ENCODE data around the gene CCP110. TPM values are rescaled to one million over a fixed set of nuclear protein-coding genes. Genes with fewer than 3 reads are reported as not detected.

Gene CCP110
- total RNA-seq, 1 donor from 2014 or later = 14.7 TPM

DNA sequence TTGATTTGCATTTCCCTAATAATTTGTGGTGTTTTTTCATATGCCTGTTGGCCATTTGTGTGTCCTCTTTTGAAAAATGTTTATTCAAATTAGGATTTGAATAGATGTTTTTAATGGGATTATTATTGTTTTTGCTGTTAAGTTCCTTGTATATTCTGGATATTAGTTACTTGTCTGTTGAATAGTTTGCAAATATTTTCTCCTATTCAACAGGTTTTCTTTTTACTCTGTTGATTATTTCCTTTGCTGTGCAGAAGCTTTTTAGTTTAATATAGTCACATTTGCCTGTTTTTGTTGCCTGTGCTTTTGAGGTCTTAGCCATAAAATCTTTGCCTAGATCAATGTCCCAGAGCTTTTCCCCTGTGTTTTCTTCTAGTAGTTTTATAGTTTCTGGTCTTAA is 11.4 kb upstream of the CCP110 start:
- no peaks in the 10 kb centered on the region for H3K27me3 Mint-ChIP-seq (ENCODE audit: low read depth, unreplicated experiment)
- no peaks in the 10 kb centered on the region for H3K79me2 ChIP-seq (ENCODE audit: insufficient read depth, low read length)
- FAIRE-seq (no peak), DNase-seq (ENCODE audit: low read depth) (no peak)
- no peak overlapping the region for H3K4me3 ChIP-seq (ENCODE audit: insufficient read depth, low read depth, low read length)
- no peak overlapping the region for H3K4me3 Mint-ChIP-seq (ENCODE audit: unreplicated experiment)
- H3K9me3 Mint-ChIP-seq (ENCODE audit: unreplicated experiment) = no peaks in the 10 kb centered on the region
- H3K36me3 Mint-ChIP-seq (ENCODE audit: low read depth, unreplicated experiment) = peaks cover 12% of the 10 kb centered on the region
- H3K27ac Mint-ChIP-seq (ENCODE audit: unreplicated experiment) = no peak overlapping the region
- peaks cover 13% of the 10 kb centered on the region for H3K4me1 Mint-ChIP-seq (ENCODE audit: low read depth, unreplicated experiment)
- H3K9ac ChIP-seq (ENCODE audit: low read length) = no peak overlapping the region
- H2AFZ ChIP-seq (ENCODE audit: low read depth, low read length) = no peak overlapping the region
- H3K36me3 ChIP-seq (ENCODE audit: insufficient read depth, low read length) = peaks cover 7% of the 10 kb centered on the region
- H3K27me3 ChIP-seq (ENCODE audit: insufficient read depth, low read length) = no peaks in the 10 kb centered on the region
- H3K4me1 ChIP-seq (ENCODE audit: insufficient read depth, low read length) = no peaks in the 10 kb centered on the region
- no peak overlapping the region for H3K4me2 ChIP-seq (ENCODE audit: low read length)
- H4K20me1 ChIP-seq (ENCODE audit: insufficient read depth, low read length) = peaks cover 18% of the 10 kb centered on the region
- no peak overlapping the region for H3K27ac ChIP-seq (ENCODE audit: low read depth, low read length)
- H3K9me3 ChIP-seq (ENCODE audit: insufficient read depth, low read depth, low read length) = no peaks in the 10 kb centered on the region
- no peak for TF ChIP-seq EZH2 (IDR thresholded peaks at IDR 0.05; ENCODE audit: insufficient read depth, low read length)
- TF ChIP-seq, protein P1, sequence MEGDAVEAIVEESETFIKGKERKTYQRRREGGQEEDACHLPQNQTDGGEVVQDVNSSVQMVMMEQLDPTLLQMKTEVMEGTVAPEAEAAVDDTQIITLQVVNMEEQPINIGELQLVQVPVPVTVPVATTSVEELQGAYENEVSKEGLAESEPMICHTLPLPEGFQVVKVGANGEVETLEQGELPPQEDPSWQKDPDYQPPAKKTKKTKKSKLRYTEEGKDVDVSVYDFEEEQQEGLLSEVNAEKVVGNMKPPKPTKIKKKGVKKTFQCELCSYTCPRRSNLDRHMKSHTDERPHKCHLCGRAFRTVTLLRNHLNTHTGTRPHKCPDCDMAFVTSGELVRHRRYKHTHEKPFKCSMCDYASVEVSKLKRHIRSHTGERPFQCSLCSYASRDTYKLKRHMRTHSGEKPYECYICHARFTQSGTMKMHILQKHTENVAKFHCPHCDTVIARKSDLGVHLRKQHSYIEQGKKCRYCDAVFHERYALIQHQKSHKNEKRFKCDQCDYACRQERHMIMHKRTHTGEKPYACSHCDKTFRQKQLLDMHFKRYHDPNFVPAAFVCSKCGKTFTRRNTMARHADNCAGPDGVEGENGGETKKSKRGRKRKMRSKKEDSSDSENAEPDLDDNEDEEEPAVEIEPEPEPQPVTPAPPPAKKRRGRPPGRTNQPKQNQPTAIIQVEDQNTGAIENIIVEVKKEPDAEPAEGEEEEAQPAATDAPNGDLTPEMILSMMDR (IDR thresholded peaks at IDR 0.05; ENCODE audit: insufficient read depth, low read depth, low read length) = no peak

DNA sequence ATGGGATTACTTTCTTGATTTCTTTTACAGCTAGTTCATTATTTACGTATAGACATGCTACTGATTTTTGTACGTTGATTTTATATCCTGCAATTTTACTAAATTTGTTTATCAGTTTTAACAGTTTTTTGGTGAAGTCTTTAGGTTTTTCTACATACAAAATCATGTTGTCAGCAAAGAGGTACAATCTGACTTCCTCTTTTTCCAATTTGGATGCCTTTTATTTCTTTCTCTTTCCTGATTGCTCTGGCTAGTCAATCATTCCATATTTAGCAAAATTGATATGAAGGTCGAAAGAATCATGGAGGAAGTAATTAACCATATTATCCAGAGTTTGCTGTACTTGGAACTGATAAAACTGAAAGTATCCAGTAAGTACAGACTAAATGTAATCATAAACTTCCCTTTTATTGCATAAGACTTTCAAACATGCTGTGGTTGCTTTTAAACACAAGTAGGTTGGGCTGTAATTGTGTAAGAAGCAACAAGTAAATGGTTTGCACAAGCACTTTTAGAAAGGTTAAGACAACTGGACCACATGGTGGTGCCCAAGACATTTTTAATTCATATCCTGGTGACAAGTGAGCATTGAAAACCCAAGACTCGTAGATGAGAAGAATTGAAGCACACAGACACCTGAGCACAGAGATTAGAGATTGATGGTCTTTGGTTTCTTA is 10.2 kb upstream of the CCP110 start:
- Histone ChIP-seq H3K27ac (ENCODE audit: low read depth, low read length) (no peak overlapping the region), H2AFZ (ENCODE audit: low read depth, low read length) (no peak overlapping the region), H3K79me2 (ENCODE audit: insufficient read depth, low read length) (no peaks in the 10 kb centered on the region), H4K20me1 (ENCODE audit: insufficient read depth, low read length) (peaks cover 18% of the 10 kb centered on the region), H3K9ac (ENCODE audit: low read length) (no peak overlapping the region), H3K36me3 (ENCODE audit: insufficient read depth, low read length) (peaks cover 4% of the 10 kb centered on the region), H3K9me3 (ENCODE audit: insufficient read depth, low read depth, low read length) (no peaks in the 10 kb centered on the region), H3K27me3 (ENCODE audit: insufficient read depth, low read length) (no peaks in the 10 kb centered on the region), H3K4me1 (ENCODE audit: insufficient read depth, low read length) (no peaks in the 10 kb centered on the region), H3K4me2 (ENCODE audit: low read length) (no peak overlapping the region), H3K4me3 (ENCODE audit: insufficient read depth, low read depth, low read length) (no peak overlapping the region)
- H3K4me1 Mint-ChIP-seq (ENCODE audit: low read depth, unreplicated experiment) = peaks cover 18% of the 10 kb centered on the region
- no peak overlapping the region for H3K4me3 Mint-ChIP-seq (ENCODE audit: unreplicated experiment)
- H3K9me3 Mint-ChIP-seq (ENCODE audit: unreplicated experiment) = no peaks in the 10 kb centered on the region
- H3K36me3 Mint-ChIP-seq (ENCODE audit: low read depth, unreplicated experiment) = peaks cover 12% of the 10 kb centered on the region
- no peak overlapping the region for H3K27ac Mint-ChIP-seq (ENCODE audit: unreplicated experiment)
- DNase-seq (ENCODE audit: low read depth) = no peak
- no peaks in the 10 kb centered on the region for H3K27me3 Mint-ChIP-seq (ENCODE audit: low read depth, unreplicated experiment)
- TF ChIP-seq EZH2 (IDR thresholded peaks at IDR 0.05; ENCODE audit: insufficient read depth, low read length) = no peak
- TF ChIP-seq, protein P1 (IDR thresholded peaks at IDR 0.05; ENCODE audit: insufficient read depth, low read depth, low read length) = no peak
- FAIRE-seq = no peak

DNA sequence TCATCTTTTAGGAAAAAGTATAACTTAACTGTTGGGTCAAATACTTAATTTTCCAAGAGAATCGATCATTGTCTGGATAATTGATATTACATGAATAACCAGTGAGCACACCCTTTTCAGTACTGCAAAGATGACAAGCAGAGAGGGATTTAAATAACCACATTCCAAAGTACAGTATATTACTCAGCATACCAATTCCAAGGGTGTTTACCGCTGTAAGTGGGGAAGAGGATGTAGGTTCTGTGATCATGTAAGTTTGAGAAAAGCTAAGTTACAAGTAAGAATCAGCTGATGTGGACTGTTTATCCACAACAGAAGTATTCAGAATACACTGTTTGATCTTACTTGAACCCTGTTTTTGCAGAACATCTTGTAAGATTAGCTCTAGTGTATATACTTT is 8.0 kb upstream of the CCP110 start:
- Histone ChIP-seq H2AFZ (ENCODE audit: low read depth, low read length) (no peak overlapping the region), H3K4me2 (ENCODE audit: low read length) (no peak overlapping the region), H3K79me2 (ENCODE audit: insufficient read depth, low read length) (peaks cover 2% of the 10 kb centered on the region), H3K27me3 (ENCODE audit: insufficient read depth, low read length) (no peaks in the 10 kb centered on the region), H3K4me1 (ENCODE audit: insufficient read depth, low read length) (peaks cover 2% of the 10 kb centered on the region), H4K20me1 (ENCODE audit: insufficient read depth, low read length) (peaks cover 32% of the 10 kb centered on the region), H3K9me3 (ENCODE audit: insufficient read depth, low read depth, low read length) (no peaks in the 10 kb centered on the region), H3K27ac (ENCODE audit: low read depth, low read length) (no peak overlapping the region), H3K4me3 (ENCODE audit: insufficient read depth, low read depth, low read length) (no peak overlapping the region), H3K36me3 (ENCODE audit: insufficient read depth, low read length) (peaks cover 4% of the 10 kb centered on the region), H3K9ac (ENCODE audit: low read length) (no peak overlapping the region)
- Mint-ChIP-seq H3K9me3 (ENCODE audit: unreplicated experiment) (no peaks in the 10 kb centered on the region), H3K27me3 (ENCODE audit: low read depth, unreplicated experiment) (no peaks in the 10 kb centered on the region), H3K36me3 (ENCODE audit: low read depth, unreplicated experiment) (peaks cover 12% of the 10 kb centered on the region), H3K27ac (ENCODE audit: unreplicated experiment) (no peak overlapping the region), H3K4me1 (ENCODE audit: low read depth, unreplicated experiment) (peaks cover 21% of the 10 kb centered on the region), H3K4me3 (ENCODE audit: unreplicated experiment) (no peak overlapping the region)
- DNase-seq (ENCODE audit: low read depth) (no peak), FAIRE-seq (no peak)
- TF ChIP-seq, protein P1 (IDR thresholded peaks at IDR 0.05; ENCODE audit: insufficient read depth, low read depth, low read length) = no peak
- no peak for TF ChIP-seq EZH2 (IDR thresholded peaks at IDR 0.05; ENCODE audit: insufficient read depth, low read length)
